GM19351 (cell line): Measurements from ENCODE around the gene SMYD5.

Experiments used
- ATAC-seq: cut with Tn5 transposase; IDR thresholded peaks from one replicate; pipeline ENCODE4 v1.9.1; 2021; ENCODE audit warnings: mild to moderate bottlenecking, moderate library complexity; ENCODE audit not compliant: unreplicated experiment

The SMYD5 gene

DNA sequence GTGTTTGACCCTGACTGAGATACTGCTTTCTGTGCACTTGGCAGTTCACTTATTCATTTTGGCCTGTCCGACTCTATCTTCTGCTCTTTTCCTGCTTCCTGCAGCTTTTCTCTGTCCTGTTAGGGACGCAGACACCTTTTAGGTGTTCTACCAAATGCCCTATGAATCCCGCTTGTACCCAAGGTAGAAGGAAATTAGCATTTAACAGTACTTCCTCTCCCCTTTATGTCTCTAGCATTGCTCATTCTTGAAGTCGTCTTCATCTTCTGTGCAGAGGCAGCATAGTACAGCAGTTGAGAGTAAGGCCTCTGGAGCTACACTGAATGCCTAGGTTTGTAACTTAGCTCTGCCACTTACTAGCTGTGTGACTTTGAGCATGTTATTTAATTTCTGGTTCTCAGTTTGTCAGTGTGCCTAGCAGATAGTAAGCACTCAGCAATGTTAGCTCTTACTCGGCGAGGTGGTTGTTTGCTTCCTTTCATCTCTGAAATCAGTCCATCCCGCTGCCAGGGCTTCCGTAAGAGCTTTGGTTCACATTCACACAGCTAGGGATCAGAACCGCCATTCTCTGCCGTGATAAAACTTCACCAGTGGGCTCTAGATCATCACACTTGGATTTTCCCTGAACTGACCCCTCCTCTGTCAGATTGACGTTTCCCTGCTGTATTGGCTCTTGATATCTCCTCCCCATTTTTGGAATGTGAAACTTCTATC, 21.4 kb downstream of the SMYD5 start:
- no peak for ATAC-seq

- no peak for ATAC-seq
Measured at GRCh38 chr2:73237168-73237567, 23.1 kb downstream of the SMYD5 start.

- ATAC-seq: no peak
Measured at GRCh38 chr2:73238149-73238548, 24.1 kb downstream of the SMYD5 start.

DNA sequence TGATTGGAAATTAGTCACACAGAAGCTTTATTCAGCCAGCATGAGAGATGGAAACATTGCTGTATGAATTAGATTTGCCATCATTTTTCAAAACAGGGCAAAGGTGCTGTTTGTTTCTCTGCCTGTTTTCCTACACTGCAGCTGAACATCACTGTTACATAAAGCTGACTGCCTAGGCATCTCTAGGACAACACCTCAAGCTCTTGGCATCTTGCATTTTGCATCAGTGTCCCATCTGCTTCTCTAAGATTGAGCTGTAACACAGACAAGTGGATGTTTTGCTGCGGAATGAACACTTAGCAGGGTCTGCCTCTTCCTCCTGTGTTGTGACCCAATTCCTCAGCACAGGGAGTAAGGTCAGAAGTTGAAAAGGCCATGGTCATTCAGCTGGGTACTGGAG, 24.9 kb downstream of the SMYD5 start:
- ATAC-seq: no peak

- ATAC-seq: no peak
Measured at GRCh38 chr2:73239776-73240175, 25.7 kb downstream of the SMYD5 start.

- ATAC-seq: no peak
Measured at GRCh38 chr2:73243884-73244570, 30.0 kb downstream of the SMYD5 start.

DNA sequence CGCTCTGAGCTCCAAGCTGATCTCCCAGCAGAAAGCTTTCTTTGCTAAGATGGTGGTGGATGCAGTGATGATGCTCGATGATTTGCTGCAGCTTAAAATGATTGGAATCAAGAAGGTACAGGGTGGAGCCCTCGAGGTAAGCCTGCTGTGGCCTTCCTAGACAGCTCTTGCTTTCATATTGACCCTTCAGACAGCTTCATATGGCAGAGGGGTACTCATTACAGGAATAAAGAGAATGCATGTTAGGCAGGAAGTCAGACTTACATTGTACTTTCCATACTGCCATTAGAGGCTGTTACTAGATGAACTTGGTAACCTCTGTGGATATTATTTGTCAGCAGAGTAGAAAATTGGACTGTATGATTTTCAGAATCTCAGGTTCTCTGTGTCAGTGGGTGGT, 30.5 kb downstream of the SMYD5 start:
- ATAC-seq: no peak

GRCh38 chr2:73246850-73247249, 32.8 kb downstream of the SMYD5 start:
- ATAC-seq: no peak

DNA sequence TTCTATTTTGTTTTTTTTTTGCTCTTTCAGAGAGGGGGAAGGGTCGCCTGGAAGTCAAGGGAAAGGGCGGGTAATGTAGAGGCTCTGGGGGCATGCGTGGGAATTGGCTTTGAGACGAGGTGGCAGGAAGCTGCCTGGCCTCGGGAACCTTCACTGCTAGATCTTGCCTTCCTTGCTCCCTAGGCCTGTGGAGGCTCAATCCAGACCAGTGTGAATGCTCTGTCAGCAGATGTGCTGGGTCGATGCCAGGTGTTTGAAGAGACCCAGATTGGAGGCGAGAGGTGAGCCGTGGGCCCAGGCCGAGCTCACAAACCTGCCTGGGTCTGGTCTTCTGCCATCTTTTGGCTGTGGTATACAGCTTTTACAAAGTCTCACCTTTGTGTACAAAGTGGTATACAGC, 35.6 kb downstream of the SMYD5 start:
- ATAC-seq: no peak

- no peak for ATAC-seq
Measured at GRCh38 chr2:73250872-73251846, 37.1 kb downstream of the SMYD5 start.

GRCh38 chr2:73252238-73253027, 38.4 kb downstream of the SMYD5 start:
- ATAC-seq: no peak

- ATAC-seq: no peak
Measured at GRCh38 chr2:73253400-73253799, 39.4 kb downstream of the SMYD5 start.

DNA sequence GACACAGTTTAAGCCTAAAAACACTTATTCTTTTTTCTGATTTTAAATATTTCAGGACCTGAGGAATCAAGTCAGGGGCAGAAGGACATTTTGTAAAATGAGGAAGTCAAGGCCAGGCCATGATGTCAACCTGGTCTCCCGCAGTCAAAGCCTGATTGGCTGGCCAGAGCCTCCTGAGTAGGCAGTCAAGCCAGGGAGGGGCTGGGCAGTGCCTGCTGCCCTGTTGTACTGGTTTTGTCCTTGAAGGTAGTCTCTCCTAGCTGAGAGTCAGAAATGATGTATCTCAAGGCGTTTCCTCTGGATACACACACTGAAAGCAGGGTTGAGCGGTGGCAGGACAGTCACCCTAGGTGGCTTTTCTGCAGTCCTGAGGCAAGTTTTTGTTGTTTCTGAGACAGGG, 39.9 kb downstream of the SMYD5 start:
- ATAC-seq: no peak

DNA sequence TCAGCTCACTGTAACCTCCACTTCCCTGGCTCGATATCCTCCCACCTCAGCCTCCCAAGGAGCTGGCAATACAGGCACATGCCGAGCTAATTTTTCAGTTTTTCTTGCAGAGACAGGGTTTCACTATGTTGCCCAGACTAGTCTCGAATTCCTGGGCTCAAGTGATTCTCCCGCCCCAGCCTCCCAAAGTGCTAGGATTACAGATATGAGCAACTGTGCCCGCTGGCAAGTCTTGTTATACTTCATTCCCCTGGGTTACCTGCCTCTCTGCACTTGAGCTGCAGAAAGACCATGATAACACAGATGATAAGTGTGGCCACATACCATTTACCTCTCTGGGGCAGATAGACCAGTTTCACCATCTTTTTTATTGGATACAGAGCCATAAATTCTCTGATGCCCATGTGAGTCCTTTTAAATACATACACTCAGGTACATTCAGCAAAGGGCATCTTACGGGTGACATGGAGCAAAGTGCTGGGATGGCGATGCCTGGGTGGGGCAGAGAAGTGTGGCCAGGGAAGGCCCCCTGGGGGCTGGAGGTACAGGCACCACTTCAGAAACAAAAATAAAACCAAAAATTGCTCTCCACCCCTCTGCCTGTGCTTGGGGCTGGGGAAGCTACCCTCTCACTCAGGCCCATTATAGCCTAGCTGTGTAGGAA, 40.4 kb downstream of the SMYD5 start:
- no peak for ATAC-seq

GRCh38 chr2:73255007-73255644, 41.1 kb downstream of the SMYD5 start:
- no peak for ATAC-seq

- no peak for ATAC-seq
Measured at GRCh38 chr2:73255907-73256617, 42.0 kb downstream of the SMYD5 start.

DNA sequence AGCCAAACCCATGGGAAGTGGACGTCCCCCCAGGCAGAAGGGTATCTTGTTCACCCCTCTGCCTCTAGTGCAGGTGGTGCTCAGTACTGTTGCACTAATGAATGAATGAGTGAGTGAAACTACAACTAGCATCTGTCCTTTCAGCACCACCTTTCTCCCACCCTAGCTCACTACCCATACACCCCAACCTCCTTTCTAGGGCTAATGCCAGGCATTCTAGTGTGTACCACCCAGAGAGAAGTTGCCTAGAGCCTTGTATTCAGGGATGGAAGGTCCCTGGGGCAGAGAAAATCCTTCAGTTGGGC, 42.5 kb downstream of the SMYD5 start:
- no peak for ATAC-seq

GRCh38 chr2:73257021-73257420, 43.0 kb downstream of the SMYD5 start:
- ATAC-seq: no peak

DNA sequence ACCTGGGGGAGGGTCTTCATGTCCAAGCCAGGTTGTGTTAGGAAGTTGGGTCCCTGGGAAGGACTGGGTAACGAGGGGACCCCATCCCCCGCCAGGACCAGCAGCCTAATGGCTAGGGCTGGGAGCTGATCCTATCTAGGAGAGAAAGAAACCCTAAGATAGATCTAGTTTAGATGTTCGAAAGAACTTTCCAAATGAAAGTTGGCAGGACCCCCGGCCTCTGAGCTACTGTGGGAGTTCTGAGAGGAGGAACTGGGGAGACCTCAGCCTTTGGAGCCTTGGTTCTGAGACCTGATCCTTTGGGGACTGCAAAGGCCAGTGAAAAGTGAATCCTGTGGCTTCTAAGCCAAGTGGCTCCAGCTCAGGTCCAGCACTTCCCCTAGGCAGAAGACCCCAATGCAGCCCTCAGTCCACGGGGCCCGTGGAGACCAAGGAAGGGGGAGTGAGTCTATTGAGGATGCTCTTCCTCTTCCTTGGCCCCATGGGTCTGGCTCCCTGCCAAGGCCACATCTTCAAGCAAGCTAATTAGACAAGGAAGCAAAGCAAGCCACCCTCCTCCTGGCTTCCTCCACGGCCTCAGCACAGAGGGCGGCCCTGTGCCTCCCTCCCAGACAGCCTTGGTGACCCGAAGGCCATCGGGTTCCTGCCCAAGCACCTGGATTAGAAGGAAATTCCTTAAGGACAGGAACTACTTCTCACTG, 43.5 kb downstream of the SMYD5 start:
- ATAC-seq: no peak
